GM12878 (cell line): ENCODE results near the gene FKBP2. TPM values are rescaled to one million over a fixed set of nuclear protein-coding genes. Genes with fewer than 3 reads are reported as not detected.

Experiments
- ATAC-seq: fragments of 200-7000 bp; cut with Tn5 transposase; 3 replicates; pipeline ENCODE4 v1.9.1; 2020; ENCODE audit warnings: mild to moderate bottlenecking, moderate library complexity
- BruUV-seq: library from RNA; stranded (reverse); fragments of 400-500 nt; replicated peaks from 2 replicates; lab custom pipeline; 2021; lab: Mats Ljungman, UMichigan
- CTCF ChIA-PET: fragments of 300-600 bp; sonication (Branson Sonifier 250); formaldehyde crosslinking; extraction: SDS; loops from one replicate; lab custom pipeline; 2021; ENCODE audit warnings: inconsistent platforms; lab: Yijun Ruan, JAX
- POLR2A ChIA-PET: fragments of 350-600 bp; formaldehyde crosslinking; extraction: SDS; loops from one replicate; lab custom pipeline; 2021; ENCODE audit warnings: inconsistent platforms; lab: Charles Lee
- RAD21 ChIA-PET: fragments of 300-600 bp; sonication (Branson Sonifier 250); formaldehyde crosslinking; loops from one replicate; lab custom pipeline; 2023; ENCODE audit warnings: antibody characterized with exemption; ENCODE audit not compliant: unreplicated experiment; lab: Charles Lee
- SMC1A ChIA-PET: fragments of 300-600 bp; sonication (Branson Sonifier 250); formaldehyde crosslinking; loops from one replicate; lab custom pipeline; 2023; ENCODE audit not compliant: unreplicated experiment, uncharacterized antibody; lab: Charles Lee
- DNase-seq: peaks from one replicate; pipeline ENCODE4 v3.0.0-alpha.2; 2011; ENCODE audit warnings: low read depth, low spot score
- FAIRE-seq: peaks from 3 replicates; lab custom pipeline; 2011; peaks lifted over from hg19 to GRCh38; lab: Jason Lieb, UNC
- H2AFZ ChIP-seq: 2 replicates; pipeline ENCODE4 v1.6.0; 2011; ENCODE audit warnings: low read depth, low read length, control low read depth; ENCODE audit not compliant: control insufficient read depth
- H3K27ac ChIP-seq: 2 replicates; pipeline ENCODE4 v1.5.1; 2011; ENCODE audit warnings: control low read depth; ENCODE audit not compliant: control insufficient read depth, insufficient read depth
- H3K27me3 ChIP-seq, 2 experiments: replicated peaks in 1 of 2; 2 replicates each; pipeline versions ENCODE4 v1.6.0 to v1.6.1; 2011; ENCODE audit warnings: low read length in 1 of 2; ENCODE audit not compliant: control insufficient read depth in 2 of 2, insufficient read depth in 2 of 2
- H3K36me3 ChIP-seq, 2 experiments: 2 replicates each; pipeline ENCODE4 v1.5.1; 2011; ENCODE audit warnings: low read length in 1 of 2; ENCODE audit not compliant: control insufficient read depth in 2 of 2, insufficient read depth in 2 of 2
- H3K4me1 ChIP-seq: 2 replicates; pipeline ENCODE4 v1.6.1; 2011; ENCODE audit warnings: mild to moderate bottlenecking, low read length, moderate library complexity, mixed read lengths; ENCODE audit not compliant: control insufficient read depth, insufficient read depth
- H3K4me2 ChIP-seq: 2 replicates; pipeline ENCODE4 v1.6.0; 2011; ENCODE audit warnings: control low read depth; ENCODE audit not compliant: control insufficient read depth, insufficient read depth
- H3K4me3 ChIP-seq: fragments of 200-600 bp; sonication (generic); 2 replicates; pipeline ENCODE4 v1.5.1; 2016
- H3K79me2 ChIP-seq: 2 replicates; pipeline ENCODE4 v1.6.0; 2011; ENCODE audit warnings: low read length; ENCODE audit not compliant: control insufficient read depth, insufficient read depth
- H3K9ac ChIP-seq: 2 replicates; pipeline ENCODE4 v1.8.0; 2011; ENCODE audit warnings: low read length, control low read depth, mixed read lengths; ENCODE audit not compliant: control insufficient read depth, insufficient read depth
- H3K9me3 ChIP-seq: replicated peaks from 3 replicates; pipeline ENCODE4 v1.5.1; 2011; ENCODE audit warnings: mild to moderate bottlenecking, low read length; ENCODE audit not compliant: control insufficient read depth, insufficient read depth
- H4K20me1 ChIP-seq: 2 replicates; pipeline ENCODE4 v1.6.0; 2011; ENCODE audit not compliant: control insufficient read depth, insufficient read depth
- CBFB ChIP-seq: IDR thresholded peaks from 2 replicates; pipeline ENCODE4 v1.6.1; 2016; ENCODE audit warnings: antibody characterized with exemption, low read depth
- GATAD2B ChIP-seq: fragments of 450-650 bp; conservative IDR thresholded peaks from 2 replicates; pipeline ENCODE4 v1.6.1; 2017; ENCODE audit warnings: low read depth, mild to moderate bottlenecking, moderate library complexity
- IKZF1 ChIP-seq: fragments of 450-650 bp; conservative IDR thresholded peaks from 2 replicates; pipeline ENCODE4 v1.6.1; 2017; ENCODE audit warnings: antibody characterized with exemption, mild to moderate bottlenecking
- MYB ChIP-seq: fragments of 150-350 bp; IDR thresholded peaks from 2 replicates; pipeline ENCODE4 v1.6.1; 2014; ENCODE audit warnings: mild to moderate bottlenecking, low read depth, low read length, borderline replicate concordance
- NBN ChIP-seq: fragments of 450-650 bp; IDR thresholded peaks from 2 replicates; pipeline ENCODE4 v1.6.1; 2016
- PBX3 ChIP-seq: IDR thresholded peaks from 2 replicates; pipeline ENCODE4 v1.6.1; 2011; ENCODE audit warnings: mild to moderate bottlenecking, low read depth, low read length, moderate library complexity; ENCODE audit not compliant: insufficient replicate concordance
- REST ChIP-seq: IDR thresholded peaks from 2 replicates; pipeline ENCODE4 v1.6.1; 2012; ENCODE audit warnings: mild to moderate bottlenecking, low read depth, low read length
- WGBS: methylation state at CpG from one replicate; pipeline ENCODE4 v1.1.6; 2016; ENCODE audit warnings: low lambda C conversion rate; ENCODE audit not compliant: insufficient replicate concordance, insufficient coverage; ENCODE audit errors: missing lambda C conversion rate; 5-methylcytosine and 5-hydroxymethylcytosine counted together
- in situ Hi-C: fragments of 300-500 bp; cut with MboI; formaldehyde crosslinking; loops from 9 replicates; pipeline ENCODE4 v1.14.3; 2018; ENCODE audit warnings: mixed read lengths
- intact Hi-C: fragments of 100-400 bp; cut with micrococcal nuclease; formaldehyde crosslinking; loops from one replicate; pipeline ENCODE4 v1.14.2; 2022; ENCODE audit not compliant: unreplicated experiment
- polyA plus RNA-seq, 11 experiments: library from polyadenylated mRNA; depleted of rRNA in 4 of 11; unstranded in 6 of 11; stranded (reverse) in 5 of 11; fragments of >200 nt; fragmentation: Nextera tagmentation in 4 of 11; fragmentation: Illumina TruSeq in 1 of 11; extraction: Ambion mirVana in 4 of 11; extraction: Trizol in 1 of 11; gene quantifications; 1 replicate in 1 of 11; 2 replicates in 10 of 11; pipeline versions ENCODE4 v1.2.1 to v1.2.3, GENCODE V29; 2011 to 2016; ENCODE audit warnings: inconsistent platforms in 2 of 11, missing spikeins in 2 of 11, low read depth in 1 of 11
- total RNA-seq, 4 experiments: library from RNA; depleted of rRNA in 3 of 4; stranded (reverse); fragments of >200 nt in 3 of 4; fragmentation: Illumina TruSeq in 1 of 4; extraction: Trizol in 1 of 4; gene quantifications; 2 replicates each; pipeline versions ENCODE4 v1.2.1 to v1.2.3, GENCODE V29; 2013 to 2021
- TF ChIP-seq, protein P1 (sequence below): fragments of 450-650 bp; IDR thresholded peaks from 2 replicates; pipeline ENCODE4 v1.6.1; 2016; ENCODE audit warnings: mild to moderate bottlenecking
- TF ChIP-seq, protein P2 (sequence below): fragments of 450-650 bp; formaldehyde crosslinking; IDR thresholded peaks from 2 replicates; pipeline ENCODE4 v1.4.0; 2022; ENCODE audit warnings: mild to moderate bottlenecking, moderate library complexity

FKBP2 gene
- total and polyA plus RNA-seq, 10 of the 15 experiments (the other 5 are each of a cell fraction or from before 2014, with no cell fraction given): 1.8 to 99.7 (median 39.5) TPM

GRCh38 chr11:64251016-64251752 is 10.3 kb downstream of the FKBP2 start, which contains the start of gene PLCB3:
Gene PLCB3 (plus strand): TSS chr11:64251530. CDS start chr11:64251650, 120 bp downstream.
- in situ Hi-C loops (no loop called here), intact Hi-C loops (loop anchor here (2.0 kb wide), 2 partner anchors 18 to 50 kb away; partner anchors contain the start of gene CATSPERZ)
- BruUV-seq: no TSS peak
- no peaks in the 10 kb centered on the region for H3K9me3 ChIP-seq
- RAD21 ChIA-PET: interaction anchor here (1.0 to 3.1 kb wide), 7 partner anchors 10 to 67 kb away, joined by 3 to 30 read pairs (median 4); partner anchors contain the start of genes CATSPERZ, FERMT3, FKBP2 and PRDX5
- peak within 1 kb of the TSS; percentile 100 for H3K4me2 ChIP-seq
- WGBS: 2% methylated on average over 29 of the region's 75 CpGs
- SMC1A ChIA-PET: interaction anchor here (1.7 kb wide), 1 partner anchor 46 kb away, joined by 15 read pairs; the partner anchor contains the start of gene FERMT3
- H3K4me1 ChIP-seq: peaks cover 10% of the 10 kb centered on the region
- peak within 1 kb of the TSS; percentile 66 for H3K4me3 ChIP-seq
- no peak for FAIRE-seq
- peak within 1 kb of the TSS; percentile 82 for H3K9ac ChIP-seq
- DNase-seq: no peak
- H4K20me1 ChIP-seq: no peaks in the 10 kb centered on the region
- no peak within 1 kb of the TSS for H3K27ac ChIP-seq
- POLR2A ChIA-PET: interaction anchor here (1.0 to 2.0 kb wide), 8 partner anchors 10 to 54 kb away, joined by 3 to 12 read pairs (median 6); partner anchors contain the start of genes ESRRA, FERMT3 and FKBP2
- peaks cover 3% of the 10 kb centered on the region for H3K79me2 ChIP-seq
- H2AFZ ChIP-seq: peak within 1 kb of the TSS; percentile 85
- no peaks in the 10 kb centered on the region; a peak in 1 of 4 replicates for H3K36me3 ChIP-seq
- no peaks in the 10 kb centered on the region for H3K27me3 ChIP-seq
- peak; percentile 68 for ATAC-seq
- CTCF ChIA-PET: interaction anchor here (0.5 to 4.8 kb wide), 16 partner anchors 9 to 90 kb away, joined by 3 to 64 read pairs (median 5); partner anchors contain the start of genes CATSPERZ, FERMT3, FKBP2 and NUDT22
- TF ChIP-seq NBN (no peak), IKZF1 (peak; percentile 29), GATAD2B (peak; percentile 75; the same call in 1 of the 2 replicates), REST (no peak), PBX3 (no peak), MYB (no peak), CBFB (no peak)
- TF ChIP-seq, protein P1, sequence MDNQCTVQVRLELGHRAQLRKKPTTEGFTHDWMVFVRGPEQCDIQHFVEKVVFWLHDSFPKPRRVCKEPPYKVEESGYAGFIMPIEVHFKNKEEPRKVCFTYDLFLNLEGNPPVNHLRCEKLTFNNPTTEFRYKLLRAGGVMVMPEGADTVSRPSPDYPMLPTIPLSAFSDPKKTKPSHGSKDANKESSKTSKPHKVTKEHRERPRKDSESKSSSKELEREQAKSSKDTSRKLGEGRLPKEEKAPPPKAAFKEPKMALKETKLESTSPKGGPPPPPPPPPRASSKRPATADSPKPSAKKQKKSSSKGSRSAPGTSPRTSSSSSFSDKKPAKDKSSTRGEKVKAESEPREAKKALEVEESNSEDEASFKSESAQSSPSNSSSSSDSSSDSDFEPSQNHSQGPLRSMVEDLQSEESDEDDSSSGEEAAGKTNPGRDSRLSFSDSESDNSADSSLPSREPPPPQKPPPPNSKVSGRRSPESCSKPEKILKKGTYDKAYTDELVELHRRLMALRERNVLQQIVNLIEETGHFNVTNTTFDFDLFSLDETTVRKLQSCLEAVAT: 0 out of 2 replicates have a peak, but pooled peaks have one; percentile 21
- TF ChIP-seq, protein P2, sequence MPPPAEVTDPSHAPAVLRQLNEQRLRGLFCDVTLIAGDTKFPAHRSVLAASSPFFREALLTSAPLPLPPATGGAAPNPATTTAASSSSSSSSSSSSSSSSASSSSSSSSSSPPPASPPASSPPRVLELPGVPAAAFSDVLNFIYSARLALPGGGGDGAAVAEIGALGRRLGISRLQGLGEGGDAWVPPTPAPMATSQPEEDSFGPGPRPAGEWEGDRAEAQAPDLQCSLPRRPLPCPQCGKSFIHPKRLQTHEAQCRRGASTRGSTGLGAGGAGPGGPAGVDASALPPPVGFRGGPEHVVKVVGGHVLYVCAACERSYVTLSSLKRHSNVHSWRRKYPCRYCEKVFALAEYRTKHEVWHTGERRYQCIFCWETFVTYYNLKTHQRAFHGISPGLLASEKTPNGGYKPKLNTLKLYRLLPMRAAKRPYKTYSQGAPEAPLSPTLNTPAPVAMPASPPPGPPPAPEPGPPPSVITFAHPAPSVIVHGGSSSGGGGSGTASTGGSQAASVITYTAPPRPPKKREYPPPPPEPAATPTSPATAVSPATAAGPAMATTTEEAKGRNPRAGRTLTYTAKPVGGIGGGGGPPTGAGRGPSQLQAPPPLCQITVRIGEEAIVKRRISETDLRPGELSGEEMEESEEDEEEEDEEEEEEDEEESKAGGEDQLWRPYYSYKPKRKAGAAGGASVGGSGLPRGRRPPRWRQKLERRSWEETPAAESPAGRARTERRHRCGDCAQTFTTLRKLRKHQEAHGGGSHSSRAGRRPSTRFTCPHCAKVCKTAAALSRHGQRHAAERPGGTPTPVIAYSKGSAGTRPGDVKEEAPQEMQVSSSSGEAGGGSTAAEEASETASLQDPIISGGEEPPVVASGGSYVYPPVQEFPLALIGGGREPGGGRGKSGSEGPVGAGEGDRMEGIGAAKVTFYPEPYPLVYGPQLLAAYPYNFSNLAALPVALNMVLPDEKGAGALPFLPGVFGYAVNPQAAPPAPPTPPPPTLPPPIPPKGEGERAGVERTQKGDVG (CRISPR knock-in tag): no peak
